Stimulated activated CD8-positive, alpha-beta memory T cell treated with anti-CD3 and anti-CD28 coated beads, Interleukin-4, amount 100 ng/mL, for 48 hours (primary cell): ENCODE results near the gene ANKRD27.
A peak's percentile ranks its signal among the peaks of the same experiment; 100 is the strongest.
"Not testable (repeated sequence)": the region's sequence is repeated elsewhere in the genome, so short reads cannot be mapped to it uniquely, and the experiment has no call there.

Experiments
- DNase-seq: peaks from one replicate; pipeline ENCODE4 v3.0.0-alpha.2; 2020

Gene ANKRD27

DNA sequence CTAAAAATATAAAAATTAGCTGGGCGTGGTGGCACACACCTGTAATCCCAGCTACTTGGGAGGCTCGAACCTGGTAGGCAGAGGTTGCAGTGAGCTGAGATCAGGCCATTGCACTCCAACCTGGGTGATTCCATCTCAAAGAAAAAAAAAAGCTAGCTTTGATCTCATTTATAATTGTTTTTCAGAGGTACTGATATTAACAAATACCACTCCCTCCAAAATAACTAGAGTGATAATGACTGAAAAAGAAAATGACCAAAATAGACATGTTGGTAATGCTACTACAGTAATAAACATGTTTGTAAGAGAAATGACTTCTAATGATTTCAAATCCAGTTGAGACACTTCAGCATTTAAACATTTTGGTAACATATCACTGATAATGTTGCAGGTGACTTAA is 81.0 kb downstream of the ANKRD27 start:
- no peak for DNase-seq

DNA sequence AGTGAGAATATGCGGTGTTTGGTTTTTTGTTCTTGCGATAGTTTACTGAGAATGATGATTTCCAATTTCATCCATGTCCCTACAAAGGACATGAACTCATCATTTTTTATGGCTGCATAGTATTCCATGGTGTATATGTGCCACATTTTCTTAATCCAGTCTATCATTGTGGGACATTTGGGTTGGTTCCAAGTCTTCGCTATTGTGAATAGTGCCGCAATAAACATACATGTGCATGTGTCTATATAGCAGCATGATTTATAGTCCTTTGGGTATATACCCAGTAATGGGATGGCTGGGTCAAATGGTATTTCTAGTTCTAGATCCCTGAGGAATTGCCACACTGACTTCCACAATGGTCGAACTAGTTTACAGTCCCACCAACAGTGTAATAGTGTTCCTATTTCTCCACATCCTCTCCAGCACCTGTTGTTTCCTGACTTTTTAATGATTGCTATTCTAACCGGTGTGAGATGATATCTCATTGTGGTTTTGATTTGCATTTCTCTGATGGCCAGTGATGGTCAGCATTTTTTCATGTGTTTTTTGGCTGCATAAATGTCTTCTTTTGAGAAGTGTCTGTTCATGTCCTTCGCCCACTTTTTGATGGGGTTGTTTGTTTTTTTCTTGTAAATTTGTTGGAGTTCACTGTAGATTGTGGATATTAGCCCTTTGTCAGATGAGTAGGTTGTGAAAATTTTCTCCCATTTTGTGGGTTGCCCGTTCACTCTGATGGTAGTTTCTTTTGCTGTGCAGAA is 87.1 kb downstream of the ANKRD27 start:
- not testable (repeated sequence) for DNase-seq

- DNase-seq: no peak
Measured at GRCh38 chr19:32581705-32582179, 93.2 kb downstream of the ANKRD27 start.

GRCh38 chr19:32580901-32581704 is 93.9 kb downstream of the ANKRD27 start, which contains the start of gene PDCD5:
Gene PDCD5 (plus strand): TSS chr19:32581190. CDS start chr19:32581262, 72 bp downstream.
- peak; percentile 96 for DNase-seq

GRCh38 chr19:32580353-32580900 is 94.6 kb downstream of the ANKRD27 start:
- no peak for DNase-seq

- DNase-seq: no peak
Measured at GRCh38 chr19:32576790-32577189, 98.2 kb downstream of the ANKRD27 start.

- DNase-seq: no peak
Measured at GRCh38 chr19:32573492-32573794, 101.5 kb downstream of the ANKRD27 start.

- DNase-seq: peak; percentile 27
Measured at GRCh38 chr19:32572700-32573491, 102.1 kb downstream of the ANKRD27 start.

DNA sequence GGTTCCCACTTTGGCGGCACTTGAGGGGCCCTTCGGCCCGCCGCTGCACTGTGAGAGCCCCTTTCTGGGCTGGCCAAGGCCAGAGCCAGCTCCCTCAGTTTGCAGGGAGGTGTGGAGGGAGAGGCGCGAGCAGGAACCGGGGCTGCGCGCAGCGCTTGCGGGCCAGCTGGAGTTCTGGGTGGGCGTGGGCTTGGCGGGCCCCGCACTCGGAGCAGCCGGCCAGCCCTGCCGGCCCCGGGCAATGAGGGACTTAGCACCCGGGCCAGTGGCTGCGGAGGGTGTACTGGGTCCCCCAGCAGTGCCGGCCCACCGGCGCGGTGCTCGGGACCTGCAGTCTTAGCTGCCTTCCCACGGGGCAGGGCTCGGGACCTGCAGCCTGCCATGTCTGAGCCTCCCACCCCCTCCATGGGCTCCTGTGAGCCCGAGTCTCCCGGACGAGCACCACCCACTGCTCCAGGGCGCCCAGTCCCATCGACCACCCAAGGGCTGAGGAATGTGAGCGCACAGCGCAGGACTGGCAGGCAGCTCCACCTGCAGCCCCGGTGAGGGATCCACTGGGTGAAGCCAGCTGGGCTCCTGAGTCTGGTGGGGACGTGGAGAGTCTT is 103.4 kb downstream of the ANKRD27 start:
- DNase-seq: not testable (repeated sequence)

DNA sequence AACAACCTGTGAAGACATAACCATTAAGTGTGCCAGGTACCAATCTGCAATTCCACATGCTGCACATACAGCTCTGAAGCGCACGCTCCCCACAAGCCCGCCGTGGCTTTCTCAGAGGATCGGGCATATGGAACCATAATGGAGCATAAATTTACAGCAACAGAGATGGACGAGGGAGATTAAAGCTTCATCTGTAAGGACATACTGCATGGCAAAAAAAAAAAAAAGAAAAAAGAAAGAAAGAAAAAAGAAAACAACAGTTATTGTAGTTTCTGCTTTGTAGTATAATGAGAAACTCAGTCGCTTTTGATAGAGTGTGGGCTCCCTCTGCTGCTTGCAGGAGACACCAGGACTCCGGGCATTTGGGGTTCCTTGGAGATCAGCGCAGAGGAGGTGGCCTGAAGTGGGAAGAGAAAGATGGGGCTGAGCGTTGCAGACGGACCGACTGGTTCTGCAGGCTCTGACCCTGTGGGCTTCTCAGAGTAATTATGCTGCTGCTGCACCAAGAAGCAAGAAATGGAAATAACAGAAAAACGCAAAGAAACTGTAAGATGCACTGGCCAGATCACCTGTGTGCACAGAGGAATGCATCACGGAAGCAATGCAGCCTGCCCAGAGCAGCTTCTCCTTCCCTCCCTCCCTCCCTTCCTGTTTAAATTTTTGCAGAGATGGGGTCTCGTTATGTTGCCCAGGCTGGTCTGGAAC is 104.7 kb downstream of the ANKRD27 start:
- peak; percentile 56 for DNase-seq

GRCh38 chr19:32567486-32567885 is 107.5 kb downstream of the ANKRD27 start:
- DNase-seq: no peak

DNA sequence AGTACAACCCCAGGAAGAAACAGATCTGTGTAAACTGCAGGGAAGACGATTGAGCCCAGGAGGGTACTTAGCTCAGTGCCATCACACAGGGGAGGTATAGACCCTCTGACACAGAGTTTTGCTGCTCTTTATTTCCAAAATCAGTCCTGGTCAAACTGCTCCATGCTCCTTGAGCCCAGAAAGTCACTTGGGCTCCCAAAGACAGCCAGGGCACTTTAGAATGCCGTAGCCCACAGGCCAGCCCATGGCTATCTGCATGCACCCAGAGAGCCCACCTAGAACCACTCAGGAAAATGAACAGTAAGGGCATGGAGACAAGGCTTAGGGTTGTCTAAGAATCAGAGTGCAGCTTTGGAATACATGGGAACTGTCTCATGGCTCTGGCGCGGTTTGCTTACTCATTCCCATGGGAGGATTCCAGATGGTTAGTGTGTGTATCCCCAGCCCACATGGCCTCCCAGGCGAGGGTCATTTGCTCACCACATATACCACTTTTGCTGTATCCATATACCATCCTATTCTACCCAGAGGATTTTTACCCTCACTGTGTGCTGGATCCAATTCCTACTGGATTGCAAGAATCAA is 108.6 kb downstream of the ANKRD27 start:
- no peak for DNase-seq

DNA sequence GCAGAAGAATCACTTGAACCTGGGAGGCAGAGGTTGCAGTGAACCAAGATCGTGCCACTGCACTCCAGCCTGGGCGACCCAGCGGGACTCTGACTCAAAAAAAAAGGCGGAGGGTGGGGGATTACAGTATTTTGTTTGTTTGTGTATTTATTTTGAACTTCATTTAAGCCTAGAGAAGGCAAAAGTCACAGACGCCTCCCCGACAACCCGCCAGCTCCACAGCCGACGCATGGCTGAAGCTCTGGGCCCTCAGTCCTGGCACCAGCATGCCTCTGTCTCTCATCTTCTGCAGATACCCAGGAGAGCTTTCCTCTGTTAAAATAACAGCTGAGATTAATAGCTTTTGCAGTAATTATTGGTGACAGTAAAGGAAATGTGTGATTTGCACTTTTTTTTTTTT is 111.2 kb downstream of the ANKRD27 start:
- no peak for DNase-seq

DNA sequence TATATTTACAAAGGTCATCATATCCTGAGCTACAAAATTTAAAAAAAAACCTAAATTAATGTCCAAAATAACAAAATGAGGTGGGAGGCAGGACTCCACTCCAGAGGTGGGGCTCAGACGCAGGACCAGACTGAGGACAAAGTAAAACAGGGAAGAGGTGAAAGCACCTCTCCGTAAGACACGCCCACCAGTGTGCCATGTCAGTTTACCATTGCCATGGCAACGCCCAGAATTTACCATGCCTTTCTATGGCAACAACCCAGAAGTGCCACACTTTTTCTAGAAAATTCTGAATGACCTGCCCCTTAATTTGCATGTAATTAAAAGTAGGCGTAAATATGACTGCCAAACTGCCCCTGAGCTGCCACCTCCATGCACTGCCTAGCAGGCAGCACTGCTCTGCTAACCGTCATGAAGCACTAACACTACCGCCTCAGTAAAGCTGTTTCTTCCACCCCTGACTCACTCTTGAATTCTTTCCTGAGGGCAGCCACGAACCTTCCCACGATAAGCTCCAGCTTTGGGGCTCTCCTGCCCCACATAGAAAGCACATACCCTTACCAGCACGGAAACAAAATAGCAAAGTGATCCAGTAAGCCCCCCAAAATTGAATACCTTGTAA is 116.3 kb downstream of the ANKRD27 start:
- no peak for DNase-seq

- no peak for DNase-seq
Measured at GRCh38 chr19:32555786-32556185, 119.2 kb downstream of the ANKRD27 start.

DNA sequence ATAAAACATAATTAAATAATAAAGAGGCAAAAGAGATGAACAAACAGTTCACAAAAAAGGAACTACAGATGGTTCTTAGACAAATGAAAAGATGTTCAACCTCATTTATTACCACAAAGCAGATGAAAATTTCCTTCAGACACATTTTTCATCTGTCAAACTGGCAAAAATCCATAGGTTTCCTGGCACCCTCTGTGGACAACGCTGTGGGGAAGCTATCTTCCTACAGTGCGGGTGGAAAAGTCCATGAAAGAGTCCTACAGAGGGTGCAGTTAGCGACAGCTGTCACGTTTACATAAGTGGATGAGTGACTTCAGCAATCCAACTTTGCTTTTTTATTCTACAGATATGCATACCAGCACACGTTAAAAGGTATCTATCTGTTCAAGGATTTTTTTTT is 124.3 kb downstream of the ANKRD27 start:
- no peak for DNase-seq
